Right ventricle myocardium superior (tissue), 1 donor: ENCODE measurements around the gene ZNF592. TPM values are rescaled to one million over a fixed set of nuclear protein-coding genes. Genes with fewer than 3 reads are reported as not detected.

ENCODE experiments used
- ATAC-seq: fragments of 200-7000 bp; cut with Tn5 transposase; one replicate; pipeline ENCODE4 v1.9.1; 2020; ENCODE audit warnings: mild to moderate bottlenecking; ENCODE audit not compliant: poor library complexity
- DNase-seq: peaks from one replicate; pipeline ENCODE4 v3.0.0-alpha.2; 2020
- intact Hi-C: fragments of 100-400 bp; cut with DNase I; formaldehyde crosslinking; loops from one replicate; pipeline ENCODE4 v1.11.2; 2022
- total RNA-seq: library from RNA; stranded (reverse); fragmentation: NEBNext Ultra II Directional; extraction: Animal tissue kit (Norgen Biotek cat#: 25700); gene quantifications from one replicate; pipeline ENCODE4 v1.2.1, GENCODE V29; 2021
- donor health status: DM: no; HTN: yes; CAD: no; lungs with severe emphysema.

The ZNF592 gene
- total RNA-seq, 1 donor from 2014 or later, result 16.3 TPM

DNA sequence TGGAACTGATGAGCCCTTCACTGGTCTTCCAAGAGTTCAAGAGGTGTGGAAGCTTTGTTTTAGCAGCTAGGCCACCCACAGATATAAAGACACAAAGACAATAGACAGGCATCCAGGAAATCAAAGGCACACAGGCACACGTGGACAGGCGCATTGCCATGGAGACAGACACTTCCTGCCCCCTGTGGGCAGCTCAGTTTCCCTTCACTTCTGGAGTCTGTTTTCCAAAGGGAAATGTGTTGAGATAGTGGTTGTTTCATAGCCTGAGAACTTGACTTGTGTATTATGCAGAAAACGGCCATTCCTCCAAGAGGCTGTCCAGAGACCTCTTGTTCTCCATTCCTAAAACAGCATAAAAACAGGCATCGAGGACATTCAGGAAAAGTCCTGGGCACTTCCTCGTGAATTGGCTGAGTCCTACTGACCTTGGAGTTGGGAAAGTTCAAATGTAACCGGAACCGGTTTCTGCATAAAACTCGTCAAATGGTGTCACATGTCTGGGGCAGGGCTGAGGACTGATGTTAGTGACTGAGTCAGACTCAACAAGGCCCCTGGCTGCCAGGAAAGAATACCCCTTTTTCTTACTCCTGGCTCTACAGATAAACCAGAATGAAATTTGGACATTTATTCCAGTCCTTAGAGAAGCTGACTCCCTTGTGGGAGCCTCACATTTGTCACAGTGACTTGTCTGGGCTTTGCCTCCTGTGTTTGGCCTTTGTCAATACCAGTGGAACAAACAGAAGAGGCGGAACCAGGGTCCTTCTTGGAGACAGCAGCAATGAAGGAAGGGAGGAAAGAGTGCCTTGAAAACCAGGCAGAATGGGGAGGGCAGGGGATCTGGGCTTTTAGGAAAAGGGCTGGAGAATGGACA, 70.1 kb downstream of the ZNF592 start:
- no peak for DNase-seq
- intact Hi-C loops, result loop anchor here (10.0 kb wide), 1 partner anchor 234 kb away; no protein-coding TSS in a partner anchor
- ATAC-seq, result peak; percentile 18

- DNase-seq, result peak; percentile 78
- intact Hi-C loops, result loop anchor here (10.0 kb wide), 1 partner anchor 235 kb away; no protein-coding TSS in a partner anchor
- ATAC-seq, result peak; percentile 39
Observed at GRCh38 chr15:84819291-84819768, 70.9 kb downstream of the ZNF592 start.

- intact Hi-C loops, result loop anchor here (10.0 kb wide), 1 partner anchor 235 kb away; no protein-coding TSS in a partner anchor
- DNase-seq, result no peak
- no peak for ATAC-seq
Observed at GRCh38 chr15:84819791-84820190, 71.4 kb downstream of the ZNF592 start.

DNA sequence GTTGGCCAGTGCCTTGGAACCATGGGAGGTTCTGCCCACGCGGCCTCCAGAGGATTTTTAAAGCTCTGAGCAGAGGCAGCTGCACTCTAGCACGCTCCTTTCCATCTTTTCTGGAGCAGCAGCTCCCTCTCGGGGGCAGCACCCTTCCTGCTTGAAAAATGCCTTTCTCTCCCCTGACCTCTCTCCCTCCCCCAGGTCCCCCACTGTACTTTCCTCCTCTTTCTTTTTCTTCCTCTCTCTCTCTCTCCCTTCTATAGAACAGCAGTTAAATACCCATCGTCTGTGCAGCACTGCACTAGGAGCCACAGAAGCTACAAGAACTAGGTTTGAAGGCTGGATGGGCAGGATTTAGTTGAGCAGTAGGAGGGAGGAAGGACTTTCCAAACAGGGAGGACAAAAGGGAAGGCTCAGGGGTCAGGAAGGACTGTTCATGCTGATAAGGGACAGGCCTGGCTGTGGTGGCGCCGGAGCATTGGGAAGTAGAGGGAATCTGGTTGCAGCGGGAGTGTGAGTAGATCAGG, 73.2 kb downstream of the ZNF592 start:
- DNase-seq (peak; percentile 56), ATAC-seq (no peak)
- intact Hi-C loops, result no loop called here

- intact Hi-C loops, result no loop called here
- ATAC-seq (no peak), DNase-seq (no peak)
Observed at GRCh38 chr15:84822653-84823281, 74.4 kb downstream of the ZNF592 start.

DNA sequence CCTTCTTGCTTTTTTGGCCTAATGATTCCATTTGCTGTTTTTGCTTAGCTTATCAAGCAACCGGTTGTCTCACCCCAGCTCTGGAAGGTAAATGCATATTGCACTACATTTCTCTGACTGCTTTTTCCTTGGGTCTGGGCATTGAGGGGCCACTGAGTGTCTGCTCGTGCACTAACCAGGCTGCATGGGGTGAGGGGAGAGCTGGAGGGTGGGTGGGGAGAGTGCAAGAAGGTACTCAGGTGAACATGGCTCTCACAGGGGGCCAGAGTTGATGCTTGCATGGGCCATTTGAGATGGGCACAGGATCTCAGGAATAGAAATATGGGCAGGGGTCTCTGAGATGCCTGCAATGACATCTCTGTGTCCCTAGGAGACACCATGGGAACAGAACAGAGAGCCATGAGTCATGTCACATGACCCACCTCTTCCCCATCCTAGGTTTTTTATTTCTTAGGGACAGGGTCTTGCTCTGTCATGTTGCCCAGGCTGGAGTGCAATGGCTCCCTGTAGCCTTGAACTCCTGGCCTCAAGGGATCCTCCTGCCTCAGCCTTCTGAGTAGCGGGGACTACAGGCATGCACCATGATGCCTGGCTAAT, 75.0 kb downstream of the ZNF592 start:
- intact Hi-C loops, result no loop called here
- ATAC-seq (no peak), DNase-seq (no peak)

DNA sequence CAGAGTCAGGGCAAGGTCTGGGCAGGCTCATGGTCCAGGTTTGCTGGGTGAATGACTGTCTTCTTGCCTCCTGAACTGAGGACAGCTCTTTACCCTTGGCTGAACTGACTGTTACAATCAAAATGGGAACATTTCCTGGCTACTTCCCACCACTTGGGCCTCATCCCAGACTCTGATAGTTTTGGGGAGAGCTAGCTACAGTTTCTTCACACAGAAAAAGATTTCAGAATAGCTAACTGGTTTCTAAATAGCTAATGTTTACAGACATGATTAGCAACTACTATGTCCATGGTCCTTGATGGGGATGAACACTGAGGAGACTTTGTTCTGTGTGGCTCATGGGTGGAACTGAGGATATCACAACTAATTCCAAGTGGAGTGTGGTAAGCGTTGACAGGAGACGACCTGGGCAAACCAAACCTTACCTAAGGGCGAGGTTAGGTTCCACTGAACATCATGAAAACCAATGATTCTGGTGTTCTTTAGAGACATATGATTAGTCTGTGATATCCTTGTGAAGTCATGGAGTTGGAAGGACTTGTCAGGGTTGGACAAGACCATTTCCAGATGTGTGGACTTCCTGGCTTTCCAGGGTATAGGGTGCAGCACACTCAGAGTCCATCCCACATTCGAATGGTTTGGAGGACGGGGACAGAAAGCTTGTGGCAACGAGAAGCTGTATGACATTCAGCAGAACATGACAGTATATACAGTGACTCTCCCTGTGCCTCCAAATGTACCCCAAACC, 76.0 kb downstream of the ZNF592 start:
- ATAC-seq, result peak; percentile 65
- intact Hi-C loops, result no loop called here
- peak; percentile 66 for DNase-seq

DNA sequence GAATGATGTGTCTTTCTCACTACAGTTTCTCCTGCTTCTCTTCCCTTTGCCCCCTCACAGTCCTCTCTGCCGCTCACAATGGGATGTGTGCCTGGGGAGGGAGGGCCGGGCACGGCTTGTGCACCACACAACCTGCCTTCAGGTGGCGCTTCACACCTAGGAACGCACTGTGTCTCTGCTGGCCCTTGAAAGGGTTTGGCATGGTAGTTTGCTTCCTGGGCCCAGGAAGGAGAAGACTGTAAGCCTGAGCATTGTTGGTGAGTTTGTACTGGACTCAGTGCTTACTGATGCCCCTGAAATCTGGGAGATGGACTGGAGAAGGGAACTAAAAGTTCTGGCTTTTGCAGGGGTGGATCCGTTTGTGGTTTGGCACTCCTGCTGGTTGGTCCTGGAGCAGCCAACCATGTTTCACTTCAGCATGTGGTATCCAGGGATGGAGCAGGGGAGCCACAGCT, 78.0 kb downstream of the ZNF592 start:
- intact Hi-C loops, result no loop called here
- DNase-seq, result peak; percentile 50
- ATAC-seq, result peak; percentile 1

DNA sequence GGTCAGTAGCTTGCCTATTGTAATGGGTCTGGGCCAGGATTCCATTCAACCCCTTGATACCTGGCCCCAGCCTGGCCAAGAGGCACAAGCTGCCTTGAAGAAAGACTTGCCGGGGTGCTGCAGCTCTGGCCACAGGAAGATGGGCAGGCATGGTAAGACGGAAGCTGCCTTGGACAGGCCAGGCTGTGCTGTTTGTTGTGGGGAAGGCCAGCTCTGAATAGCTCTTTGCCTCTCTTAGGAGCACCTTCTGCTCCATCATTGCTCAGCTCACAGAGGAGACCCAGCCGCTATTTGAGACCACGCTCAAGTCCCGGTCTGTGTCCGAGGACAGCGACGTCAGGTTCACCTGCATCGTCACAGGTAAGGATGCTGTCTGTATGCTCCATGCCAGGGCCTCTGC, 78.9 kb downstream of the ZNF592 start:
- intact Hi-C loops, result no loop called here

GRCh38 chr15:84828086-84828908, 79.9 kb downstream of the ZNF592 start:
- intact Hi-C loops, result no loop called here
- ATAC-seq (peak; percentile 48), DNase-seq (peak; percentile 57)

More for the DNA sequence above, 78.9 kb downstream of the ZNF592 start:
- ATAC-seq, result no peak
- DNase-seq, result no peak

GRCh38 chr15:84829428-84829827, 81.0 kb downstream of the ZNF592 start:
- DNase-seq, result no peak
- no peak for ATAC-seq
- intact Hi-C loops, result no loop called here

DNA sequence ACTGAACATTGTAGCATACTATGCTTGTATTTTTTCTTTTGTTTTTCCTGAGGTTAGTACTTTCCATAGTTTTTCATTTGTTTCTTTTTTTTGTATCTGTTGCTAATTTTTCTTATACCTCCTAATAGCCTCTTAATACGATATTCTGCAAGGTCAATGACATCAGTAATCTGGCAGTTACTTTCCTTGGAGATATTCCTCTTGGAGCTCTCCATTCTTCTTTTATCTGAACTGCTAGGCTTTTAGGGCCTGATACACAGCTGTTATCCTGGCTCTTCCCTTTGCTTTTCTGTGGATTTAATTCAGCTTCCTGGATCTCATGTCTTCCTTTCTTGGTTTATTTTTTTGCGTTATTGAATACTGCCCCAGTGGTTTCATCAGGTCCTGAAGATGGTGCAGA, 81.6 kb downstream of the ZNF592 start:
- intact Hi-C loops, result no loop called here
- DNase-seq (no peak), ATAC-seq (peak; percentile 5)

- DNase-seq, result no peak
- intact Hi-C loops, result no loop called here
- no peak for ATAC-seq
Observed at GRCh38 chr15:84831028-84831427, 82.6 kb downstream of the ZNF592 start.

DNA sequence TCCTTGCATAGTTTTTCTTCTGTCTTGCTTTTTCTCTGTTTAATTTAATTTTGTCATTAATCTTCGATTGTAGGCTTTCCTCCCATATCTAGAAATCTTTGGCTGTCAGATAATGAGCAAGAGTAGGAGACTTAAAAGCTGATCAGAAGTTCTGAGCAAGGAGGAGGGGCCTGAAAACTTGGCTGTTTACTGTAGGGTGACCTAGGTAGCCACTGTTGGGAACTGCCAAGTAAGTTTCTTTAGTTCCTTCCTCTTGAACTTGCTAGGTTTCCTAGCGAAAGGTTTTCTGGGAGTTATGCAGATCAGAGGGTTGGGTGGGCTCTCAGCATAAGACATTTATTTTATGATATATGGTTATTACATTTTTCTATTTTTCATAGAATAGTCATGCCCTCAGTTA, 83.2 kb downstream of the ZNF592 start:
- no peak for DNase-seq
- no peak for ATAC-seq
- intact Hi-C loops, result no loop called here

GRCh38 chr15:84832448-84833040, 84.2 kb downstream of the ZNF592 start:
- no peak for ATAC-seq

DNA sequence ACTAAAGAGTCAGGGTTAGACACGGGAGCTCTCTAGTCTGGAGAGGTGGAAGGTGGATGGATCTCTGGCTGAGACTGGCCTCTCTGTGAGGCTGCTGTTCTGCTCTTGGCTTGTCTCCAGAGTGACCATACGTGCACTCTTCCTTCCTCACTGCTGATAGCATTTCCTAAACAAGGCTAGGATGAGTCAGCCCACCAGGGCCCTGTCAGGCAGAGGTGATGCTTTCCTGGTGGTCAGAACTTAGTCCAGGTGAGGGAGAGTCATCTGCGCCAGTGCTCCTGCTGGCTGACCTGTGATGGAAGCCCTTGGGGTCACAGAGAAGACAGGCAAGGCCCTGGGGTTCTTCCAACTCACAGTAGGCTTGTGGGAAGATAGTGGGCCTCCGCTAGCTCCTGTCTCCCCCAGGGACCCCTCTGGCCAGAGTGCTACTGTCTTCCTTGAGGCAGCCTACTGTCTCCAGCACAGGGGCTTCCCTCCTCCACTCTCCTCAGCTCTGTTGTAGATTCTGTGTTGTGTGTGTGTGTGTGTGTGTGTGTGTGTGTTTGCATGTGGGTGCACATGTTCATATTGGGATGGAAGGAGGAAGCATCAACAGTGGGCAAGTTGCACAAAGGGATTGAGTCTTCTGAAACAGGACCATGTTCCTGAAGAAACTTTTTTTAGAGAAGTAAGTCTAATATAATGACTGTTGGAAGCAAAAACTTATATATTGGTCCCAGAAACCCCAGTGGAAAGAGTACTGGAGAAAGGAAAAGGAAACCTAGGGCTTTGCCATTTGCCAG, 85.2 kb downstream of the ZNF592 start:
- no peak for DNase-seq
- no peak for ATAC-seq
- intact Hi-C loops, result no loop called here

More at GRCh38 chr15:84832448-84833040, 84.2 kb downstream of the ZNF592 start:
- DNase-seq, result no peak
- intact Hi-C loops, result no loop called here
